Measurements from ENCODE around the gene C1orf87.

The C1orf87 gene

GRCh38 chr1:60068393-60069045, 5.1 kb downstream of the C1orf87 start:
- no peak for DNase-seq
- intact Hi-C loops (cut with DNase I), result no loop called here

GRCh38 chr1:60066001-60066400, 7.6 kb downstream of the C1orf87 start:
- intact Hi-C loops (cut with DNase I), result no loop called here

GRCh38 chr1:60065199-60065598, 8.4 kb downstream of the C1orf87 start:
- no peak for DNase-seq
- intact Hi-C loops (cut with DNase I), result no loop called here

More at GRCh38 chr1:60066001-60066400, 7.6 kb downstream of the C1orf87 start:
- no peak for DNase-seq

- no peak for DNase-seq
- intact Hi-C loops (cut with DNase I), result no loop called here
These were observed 10.0 kb downstream of the C1orf87 start for GRCh38 chr1:60063561-60063960.

- intact Hi-C loops (cut with DNase I), result no loop called here
- no peak for DNase-seq
These were observed 14.1 kb downstream of the C1orf87 start for GRCh38 chr1:60059468-60059867.

GRCh38 chr1:60055336-60055735, 18.2 kb downstream of the C1orf87 start:
- intact Hi-C loops (cut with DNase I), result no loop called here
- DNase-seq, result no peak

GRCh38 chr1:60054374-60054773, 19.2 kb downstream of the C1orf87 start:
- intact Hi-C loops (cut with DNase I), result no loop called here
- DNase-seq, result no peak

GRCh38 chr1:60052601-60053000, 21.0 kb downstream of the C1orf87 start:
- intact Hi-C loops (cut with DNase I), result no loop called here
- peak in 1 of 42 donors; percentile 2 for DNase-seq

GRCh38 chr1:60051191-60051590, 22.4 kb downstream of the C1orf87 start:
- intact Hi-C loops (cut with DNase I), result no loop called here
- DNase-seq, result no peak

- DNase-seq, result no peak
- intact Hi-C loops (cut with DNase I), result no loop called here
These were observed 24.4 kb downstream of the C1orf87 start for GRCh38 chr1:60049188-60049587.

- DNase-seq, result no peak
- intact Hi-C loops (cut with DNase I), result no loop called here
These were observed 28.7 kb downstream of the C1orf87 start for GRCh38 chr1:60044881-60045280.

GRCh38 chr1:60041783-60042182, 31.8 kb downstream of the C1orf87 start:
- intact Hi-C loops (cut with DNase I), result no loop called here
- no peak for DNase-seq

- intact Hi-C loops (cut with DNase I), result no loop called here
- DNase-seq, result no peak
These were observed 35.9 kb downstream of the C1orf87 start for GRCh38 chr1:60037669-60038068.

GRCh38 chr1:60036856-60037460, 36.6 kb downstream of the C1orf87 start:
- intact Hi-C loops (cut with DNase I), result no loop called here

GRCh38 chr1:60035921-60036320, 37.6 kb downstream of the C1orf87 start:
- intact Hi-C loops (cut with DNase I), result no loop called here
- DNase-seq, result no peak

More at GRCh38 chr1:60036856-60037460, 36.6 kb downstream of the C1orf87 start:
- DNase-seq, result no peak

- intact Hi-C loops (cut with DNase I), result no loop called here
- DNase-seq, result no peak
These were observed 38.6 kb downstream of the C1orf87 start for GRCh38 chr1:60034999-60035398.

- no peak for DNase-seq
- intact Hi-C loops (cut with DNase I), result no loop called here
These were observed 40.5 kb downstream of the C1orf87 start for GRCh38 chr1:60033066-60033465.

GRCh38 chr1:60031146-60031545, 42.4 kb downstream of the C1orf87 start:
- intact Hi-C loops (cut with DNase I), result no loop called here
- DNase-seq, result no peak

GRCh38 chr1:60025552-60025951, 48.0 kb downstream of the C1orf87 start:
- intact Hi-C loops (cut with DNase I), result no loop called here
- no peak for DNase-seq

- DNase-seq, result no peak
- intact Hi-C loops (cut with DNase I), result no loop called here
These were observed 55.9 kb downstream of the C1orf87 start for GRCh38 chr1:60017508-60018205.

GRCh38 chr1:60010690-60011089, 62.9 kb downstream of the C1orf87 start:
- intact Hi-C loops (cut with DNase I), result no loop called here
- DNase-seq, result no peak
